Nephron (organoid): ENCODE data around the gene HDAC7.

Experiments used
- H3K27ac Mint-ChIP-seq, 3 experiments: 2 replicates each; pipeline ENCODE4 v1.8.0; 2020; ENCODE audit warnings: mixed read lengths in 3 of 3, mild to moderate bottlenecking in 2 of 3, moderate library complexity in 1 of 3
- H3K27me3 Mint-ChIP-seq: 2 replicates; pipeline ENCODE4 v1.8.0; 2021; ENCODE audit warnings: low read depth, mild to moderate bottlenecking, moderate library complexity, mixed read lengths
- H3K36me3 Mint-ChIP-seq: 2 replicates; pipeline ENCODE4 v1.8.0; 2020; ENCODE audit warnings: low read depth, mixed read lengths
- H3K4me1 Mint-ChIP-seq: 2 replicates; pipeline ENCODE4 v1.8.0; 2020; ENCODE audit warnings: mixed read lengths
- H3K4me3 Mint-ChIP-seq, 3 experiments: 2 replicates each; pipeline ENCODE4 v1.8.0; 2020; ENCODE audit warnings: mild to moderate bottlenecking in 3 of 3, mixed read lengths in 3 of 3, moderate library complexity in 2 of 3
- H3K9me3 Mint-ChIP-seq: 2 replicates; pipeline ENCODE4 v1.8.0; 2020; ENCODE audit warnings: mixed read lengths
- TF ChIP-seq, protein P1 (sequence below), 3 experiments: fragments of 200-600 bp; sonication (generic); IDR thresholded peaks; one replicate each; pipeline ENCODE4 v1.5.0; 2021; ENCODE audit warnings: antibody characterized with exemption in 3 of 3; ENCODE audit not compliant: unreplicated experiment in 3 of 3

HDAC7 gene

DNA sequence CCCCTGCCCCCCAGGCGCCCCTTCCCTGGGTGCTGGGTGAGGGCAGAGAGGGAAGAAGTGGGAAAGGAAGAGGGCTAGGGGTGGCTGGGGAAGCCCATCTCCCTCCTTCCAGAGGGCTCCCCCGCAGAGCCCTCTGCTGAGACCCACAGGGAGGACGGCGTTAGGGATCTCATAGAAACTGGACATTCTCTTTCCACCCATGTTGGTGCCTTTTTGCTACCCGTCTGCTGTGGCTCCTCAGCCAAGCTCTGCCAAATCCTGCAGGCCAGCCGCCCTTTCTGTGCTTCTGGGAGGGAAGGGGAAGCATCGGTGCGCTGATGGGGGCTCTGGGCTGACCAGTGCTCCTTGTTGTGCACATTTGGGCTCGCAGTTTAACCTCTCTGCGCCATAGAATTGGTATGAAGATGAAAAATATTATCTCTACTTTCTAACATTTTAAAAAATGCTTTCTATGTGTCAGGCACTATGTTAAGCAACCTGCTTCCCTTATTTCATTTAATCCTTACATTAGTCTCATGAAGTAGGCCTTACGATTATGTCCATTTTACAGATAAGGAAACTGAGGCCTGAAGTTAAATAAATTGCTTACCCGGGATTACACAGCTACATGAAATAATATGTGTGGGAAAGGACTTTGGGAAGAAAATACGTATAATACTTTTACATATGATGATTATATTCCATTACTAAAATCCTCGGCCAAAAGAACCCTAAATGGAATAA lies 45.7 kb downstream of the HDAC7 start:
- Mint-ChIP-seq H3K9me3 (no peaks in the 10 kb centered on the region), H3K4me1 (peaks cover 24% of the 10 kb centered on the region), H3K4me3 (peak overlapping the region; percentile 93 to 97 (median 95)), H3K27ac (peak overlapping the region in 2 of 3 experiments; percentile 74 to 89), H3K27me3 (peaks cover 12% of the 10 kb centered on the region), H3K36me3 (no peaks in the 10 kb centered on the region)
- TF ChIP-seq, protein P1, sequence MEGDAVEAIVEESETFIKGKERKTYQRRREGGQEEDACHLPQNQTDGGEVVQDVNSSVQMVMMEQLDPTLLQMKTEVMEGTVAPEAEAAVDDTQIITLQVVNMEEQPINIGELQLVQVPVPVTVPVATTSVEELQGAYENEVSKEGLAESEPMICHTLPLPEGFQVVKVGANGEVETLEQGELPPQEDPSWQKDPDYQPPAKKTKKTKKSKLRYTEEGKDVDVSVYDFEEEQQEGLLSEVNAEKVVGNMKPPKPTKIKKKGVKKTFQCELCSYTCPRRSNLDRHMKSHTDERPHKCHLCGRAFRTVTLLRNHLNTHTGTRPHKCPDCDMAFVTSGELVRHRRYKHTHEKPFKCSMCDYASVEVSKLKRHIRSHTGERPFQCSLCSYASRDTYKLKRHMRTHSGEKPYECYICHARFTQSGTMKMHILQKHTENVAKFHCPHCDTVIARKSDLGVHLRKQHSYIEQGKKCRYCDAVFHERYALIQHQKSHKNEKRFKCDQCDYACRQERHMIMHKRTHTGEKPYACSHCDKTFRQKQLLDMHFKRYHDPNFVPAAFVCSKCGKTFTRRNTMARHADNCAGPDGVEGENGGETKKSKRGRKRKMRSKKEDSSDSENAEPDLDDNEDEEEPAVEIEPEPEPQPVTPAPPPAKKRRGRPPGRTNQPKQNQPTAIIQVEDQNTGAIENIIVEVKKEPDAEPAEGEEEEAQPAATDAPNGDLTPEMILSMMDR (IDR thresholded peaks at IDR 0.05; ENCODE audit: unreplicated experiment in 3 of 3), result no peak

DNA sequence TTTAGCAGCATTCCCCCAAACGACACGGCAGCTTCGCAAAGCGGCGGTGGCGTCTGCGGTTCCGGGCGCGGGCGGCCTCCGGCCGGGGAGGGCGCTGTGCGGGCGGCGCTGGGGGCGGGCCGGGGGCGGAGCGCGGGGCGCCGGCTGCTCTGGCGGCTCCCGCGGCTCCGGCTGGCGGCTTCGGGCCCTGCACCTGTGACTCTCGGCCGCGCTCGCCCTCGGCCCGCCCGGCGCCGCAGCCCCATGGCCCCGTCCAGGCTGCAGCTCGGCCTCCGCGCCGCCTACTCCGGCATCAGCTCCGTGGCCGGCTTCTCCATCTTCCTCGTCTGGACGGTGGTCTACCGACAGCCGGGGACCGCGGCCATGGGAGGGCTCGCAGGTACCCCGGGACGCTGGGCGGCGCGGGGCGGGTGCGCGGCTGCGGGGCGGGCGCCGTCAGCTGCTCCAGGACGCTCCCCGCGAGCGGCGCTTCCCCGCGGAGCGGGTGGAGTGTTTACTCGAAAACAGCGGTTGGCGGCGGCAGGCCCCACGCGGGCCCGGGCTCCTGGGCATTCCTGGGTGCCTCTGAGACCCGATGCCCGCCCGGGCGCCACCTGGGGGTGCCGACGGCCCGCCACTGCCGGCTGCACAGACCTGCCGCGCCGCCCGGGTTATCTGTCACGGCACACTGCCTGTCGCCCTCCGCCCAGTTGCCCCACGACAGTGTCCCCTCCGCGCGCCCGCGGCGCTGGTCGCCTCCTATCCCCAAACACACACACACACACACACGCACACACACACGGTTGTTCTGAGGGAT lies 46.4 kb downstream of the HDAC7 start, which contains the start of gene SLC48A1:
Gene SLC48A1, plus strand, starts transcription at position 177 of the 796 bp plus-strand sequence. Its CDS starts 67 bp downstream, at position 244.
- Mint-ChIP-seq H3K27me3 (peaks cover 12% of the 10 kb centered on the region), H3K27ac (peak within 1 kb of the TSS; percentile 75 to 89 (median 89)), H3K4me1 (peaks cover 22% of the 10 kb centered on the region), H3K4me3 (peak within 1 kb of the TSS; percentile 93 to 97 (median 95)), H3K9me3 (no peaks in the 10 kb centered on the region), H3K36me3 (no peaks in the 10 kb centered on the region)
- TF ChIP-seq, protein P1 (IDR thresholded peaks at IDR 0.05; ENCODE audit: unreplicated experiment in 3 of 3), result peak in 1 of 3 experiments; percentile 24

DNA sequence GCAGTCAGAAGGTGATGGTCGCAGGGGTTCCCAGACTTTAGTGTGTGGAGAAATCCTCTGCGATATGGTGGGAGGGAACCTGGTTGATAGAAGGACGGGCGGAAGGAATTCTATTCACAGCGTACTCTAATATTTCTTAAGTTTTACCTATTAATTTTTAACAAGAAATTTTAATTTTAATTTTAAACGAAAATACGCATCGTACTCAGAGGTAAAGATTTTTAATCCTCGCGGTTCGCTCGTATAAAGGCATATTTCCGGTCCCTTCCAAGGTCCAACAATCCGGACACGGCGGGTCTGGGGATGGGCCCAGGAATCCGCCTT lies 47.0 kb downstream of the HDAC7 start:
- Mint-ChIP-seq H3K27ac (peak overlapping the region; percentile 75 to 89 (median 82)), H3K4me1 (peaks cover 22% of the 10 kb centered on the region), H3K36me3 (no peaks in the 10 kb centered on the region), H3K9me3 (no peaks in the 10 kb centered on the region), H3K4me3 (peak overlapping the region; percentile 85 to 92 (median 92)), H3K27me3 (peaks cover 12% of the 10 kb centered on the region)
- TF ChIP-seq, protein P1 (IDR thresholded peaks at IDR 0.05; ENCODE audit: unreplicated experiment in 3 of 3), result no peak

DNA sequence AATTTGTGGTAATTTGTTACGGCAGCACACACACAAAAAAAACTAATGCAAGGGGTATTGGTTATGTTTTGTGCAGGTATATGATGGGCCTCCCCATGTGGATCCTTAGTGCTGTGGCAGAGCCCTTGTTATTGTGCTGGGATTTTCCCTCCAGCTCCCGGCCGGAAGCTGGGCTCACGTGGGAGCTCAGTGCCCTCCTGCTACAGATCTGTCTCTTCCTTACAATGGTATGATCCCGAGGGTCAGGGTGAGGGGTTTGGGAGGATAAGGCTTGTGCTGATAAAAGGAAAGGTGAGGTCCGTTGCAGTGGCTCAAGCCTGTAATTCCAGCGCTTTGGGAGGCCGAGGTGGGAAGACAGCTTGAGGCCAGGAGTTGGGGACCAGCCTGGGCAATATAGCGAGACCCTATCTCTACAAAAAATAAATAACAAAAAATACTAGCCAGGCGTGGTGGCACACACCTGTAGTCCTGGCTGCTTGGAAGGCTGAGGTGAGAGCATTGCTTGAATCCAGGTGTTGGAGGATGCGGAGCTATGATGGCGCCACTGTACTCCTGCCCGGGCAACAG lies 47.5 kb downstream of the HDAC7 start:
- Mint-ChIP-seq H3K4me1 (peaks cover 27% of the 10 kb centered on the region), H3K36me3 (no peaks in the 10 kb centered on the region), H3K4me3 (peak overlapping the region; percentile 85 to 92 (median 92)), H3K9me3 (no peaks in the 10 kb centered on the region), H3K27ac (peak overlapping the region; percentile 75 to 89 (median 82)), H3K27me3 (peaks cover 12% of the 10 kb centered on the region)
- TF ChIP-seq, protein P1 (IDR thresholded peaks at IDR 0.05; ENCODE audit: unreplicated experiment in 3 of 3), result no peak

DNA sequence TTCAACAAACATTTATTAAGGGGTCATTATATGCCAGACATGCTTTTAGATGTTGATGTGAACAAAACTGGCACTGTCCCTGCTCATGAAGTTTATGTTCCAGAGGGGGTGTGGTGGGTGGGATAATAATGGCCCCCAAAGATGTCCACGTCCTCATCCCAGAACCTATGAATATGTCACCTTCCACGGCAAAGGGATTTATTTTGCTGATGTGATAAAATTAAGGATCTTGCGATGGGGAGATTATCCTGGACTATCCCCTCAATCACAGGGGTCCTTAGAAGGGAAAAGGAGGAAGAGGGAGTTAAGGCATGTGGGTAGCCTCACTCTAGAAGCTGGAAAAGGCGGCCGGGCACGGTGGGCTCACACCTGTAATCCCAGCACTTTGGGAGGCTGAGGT lies 48.4 kb downstream of the HDAC7 start:
- Mint-ChIP-seq H3K36me3 (no peaks in the 10 kb centered on the region), H3K4me1 (peaks cover 27% of the 10 kb centered on the region), H3K27ac (no peak overlapping the region), H3K27me3 (peaks cover 12% of the 10 kb centered on the region), H3K9me3 (no peaks in the 10 kb centered on the region), H3K4me3 (peak overlapping the region in 2 of 3 experiments; percentile 62 to 66)
- TF ChIP-seq, protein P1 (IDR thresholded peaks at IDR 0.05; ENCODE audit: unreplicated experiment in 3 of 3), result no peak
